Fibroblast of lung (primary cell): ENCODE data around the gene LTV1. TPM values are rescaled to one million over a fixed set of nuclear protein-coding genes. Genes with fewer than 3 reads are reported as not detected.

ENCODE experiments used
- DNase-seq, 2 donors: peaks; one replicate each; pipeline versions ENCODE4 v3.0.0 to v3.0.0-alpha.2; 2010; ENCODE audit warnings: low read depth in 2 of 2
- H2AFZ ChIP-seq: 2 replicates; pipeline ENCODE4 v1.5.1; 2012; ENCODE audit warnings: low read length, control low read depth, inconsistent platforms
- H3K27ac ChIP-seq: 2 replicates; pipeline ENCODE4 v1.5.1; 2011; ENCODE audit warnings: low read length, control low read depth; ENCODE audit not compliant: insufficient read depth
- H3K27me3 ChIP-seq: 2 replicates; pipeline ENCODE4 v1.5.1; 2011; ENCODE audit warnings: mild to moderate bottlenecking, low read length; ENCODE audit not compliant: control insufficient read depth, insufficient read depth
- H3K36me3 ChIP-seq: 2 replicates; pipeline ENCODE4 v1.5.1; 2011; ENCODE audit warnings: low read length; ENCODE audit not compliant: control insufficient read depth, insufficient read depth
- H3K4me1 ChIP-seq: 2 replicates; pipeline ENCODE4 v1.5.1; 2011; ENCODE audit warnings: low read length; ENCODE audit not compliant: control insufficient read depth, insufficient read depth; ENCODE audit errors: extremely low read depth
- H3K4me2 ChIP-seq: 2 replicates; pipeline ENCODE4 v1.5.1; 2011; ENCODE audit warnings: low read length, control low read depth; ENCODE audit not compliant: insufficient read depth; ENCODE audit errors: extremely low read depth
- H3K4me3 ChIP-seq, 4 experiments: fragments of 200-600 bp in 1 of 4; sonication (generic) in 1 of 4; replicated peaks in 1 of 4; 2 replicates each; pipeline ENCODE4 v1.5.1; 2011 to 2016; ENCODE audit warnings: low read length in 4 of 4, low read depth in 3 of 4, mild to moderate bottlenecking in 3 of 4, control low read depth in 2 of 4, inconsistent platforms in 1 of 4, mixed read lengths in 1 of 4; ENCODE audit not compliant: insufficient read depth in 1 of 4; ENCODE audit errors: control extremely low read depth in 1 of 4
- H3K79me2 ChIP-seq: 2 replicates; pipeline ENCODE4 v1.5.1; 2012; ENCODE audit warnings: mild to moderate bottlenecking, low read length, inconsistent platforms; ENCODE audit not compliant: control insufficient read depth, insufficient read depth
- H3K9ac ChIP-seq: 2 replicates; pipeline ENCODE4 v1.5.1; 2011; ENCODE audit warnings: mild to moderate bottlenecking, low read length, control low read depth; ENCODE audit not compliant: insufficient read depth
- H3K9me3 ChIP-seq: 2 replicates; pipeline ENCODE4 v1.5.1; 2012; ENCODE audit warnings: low read depth, low read length; ENCODE audit not compliant: control insufficient read depth, insufficient read depth
- H4K20me1 ChIP-seq: 2 replicates; pipeline ENCODE4 v1.5.1; 2011; ENCODE audit warnings: low read length; ENCODE audit not compliant: control insufficient read depth, insufficient read depth; ENCODE audit errors: extremely low read depth
- CTCF ChIP-seq, 2 donors: IDR thresholded peaks in 1 of 2; conservative IDR thresholded peaks in 1 of 2; 1 replicate in 1 of 2; 2 replicates in 1 of 2; pipeline ENCODE4 v1.5.1; 2011 to 2012; ENCODE audit warnings: low read length in 2 of 2, control low read depth in 1 of 2, inconsistent platforms in 1 of 2, low read depth in 1 of 2, mild to moderate bottlenecking in 1 of 2
- EZH2 ChIP-seq: IDR thresholded peaks from 2 replicates; pipeline ENCODE4 v1.5.1; 2012; ENCODE audit warnings: low read length, control low read depth, mild to moderate bottlenecking; ENCODE audit errors: missing control alignments
- polyA plus RNA-seq, 2 donors: library from polyadenylated mRNA; depleted of rRNA in 1 of 2; stranded (reverse) in 1 of 2; unstranded in 1 of 2; fragments of >200 nt; gene quantifications; 2 replicates each; pipeline ENCODE4 v1.2.1, GENCODE V29; 2011 to 2012; ENCODE audit warnings: missing spikeins in 1 of 2
- total RNA-seq: library from RNA; depleted of rRNA; stranded (reverse); fragments of >200 nt; gene quantifications from 2 replicates; pipeline ENCODE4 v1.2.1, GENCODE V29; 2014

The LTV1 gene
- total and polyA plus RNA-seq, 2 donors (not counting 1 experiment from before 2014, with no cell fraction given) = 18.2 to 30.2 TPM

- no peaks in the 10 kb centered on the region for H3K36me3 ChIP-seq
- H3K9ac ChIP-seq = no peak overlapping the region
- H4K20me1 ChIP-seq = no peaks in the 10 kb centered on the region
- H3K9me3 ChIP-seq = no peaks in the 10 kb centered on the region
- H3K4me1 ChIP-seq = no peaks in the 10 kb centered on the region
- no peak overlapping the region for H2AFZ ChIP-seq
- peak; percentile 67 to 84 for DNase-seq
- no peak overlapping the region for H3K27ac ChIP-seq
- no peak overlapping the region for H3K4me2 ChIP-seq
- no peaks in the 10 kb centered on the region for H3K27me3 ChIP-seq
- TF ChIP-seq EZH2 = no peak
- TF ChIP-seq CTCF (conservative IDR thresholded peaks at IDR 0.05 in 1 of 2, IDR thresholded peaks at IDR 0.05 in 1 of 2; ENCODE audit: low read depth in 1 of 2, low read length in 2 of 2) = no peak
- H3K4me3 ChIP-seq = no peak overlapping the region
- H3K79me2 ChIP-seq = no peaks in the 10 kb centered on the region
Measured at GRCh38 chr6:143806282-143807102, 36.6 kb upstream of the LTV1 start.

GRCh38 chr6:143807103-143807772 is 35.9 kb upstream of the LTV1 start:
- Histone ChIP-seq H3K27me3 (no peaks in the 10 kb centered on the region), H3K4me1 (no peaks in the 10 kb centered on the region), H3K79me2 (no peaks in the 10 kb centered on the region), H3K36me3 (no peaks in the 10 kb centered on the region), H2AFZ (no peak overlapping the region), H3K27ac (no peak overlapping the region), H4K20me1 (no peaks in the 10 kb centered on the region), H3K9ac (no peak overlapping the region), H3K4me2 (no peak overlapping the region), H3K9me3 (no peaks in the 10 kb centered on the region), H3K4me3 (no peak overlapping the region)
- TF ChIP-seq CTCF (conservative IDR thresholded peaks at IDR 0.05 in 1 of 2, IDR thresholded peaks at IDR 0.05 in 1 of 2; ENCODE audit: low read depth in 1 of 2, low read length in 2 of 2) (no peak), EZH2 (no peak)
- DNase-seq = no peak

GRCh38 chr6:143810745-143811144 is 32.4 kb upstream of the LTV1 start:
- H3K27me3 ChIP-seq = no peaks in the 10 kb centered on the region
- no peak for TF ChIP-seq CTCF (conservative IDR thresholded peaks at IDR 0.05 in 1 of 2, IDR thresholded peaks at IDR 0.05 in 1 of 2; ENCODE audit: low read depth in 1 of 2, low read length in 2 of 2)
- no peak for TF ChIP-seq EZH2

More at GRCh38 chr6:143810745-143811144, 32.4 kb upstream of the LTV1 start:
- Histone ChIP-seq H2AFZ (no peak overlapping the region), H3K9me3 (no peaks in the 10 kb centered on the region), H3K4me1 (no peaks in the 10 kb centered on the region), H3K36me3 (no peaks in the 10 kb centered on the region), H3K4me3 (no peak overlapping the region), H3K79me2 (no peaks in the 10 kb centered on the region), H3K9ac (no peak overlapping the region), H3K4me2 (no peak overlapping the region), H3K27ac (no peak overlapping the region), H4K20me1 (no peaks in the 10 kb centered on the region)
- no peak for DNase-seq
